Lower leg skin (tissue), 4 donors: ENCODE measurements around the gene ZCCHC24. TPM values are rescaled to one million over a fixed set of nuclear protein-coding genes. Genes with fewer than 3 reads are reported as not detected.

Source experiments
- DNase-seq, 2 donors: peaks; one replicate each; pipeline ENCODE4 v3.0.0-alpha.2; 2019; ENCODE audit warnings: low spot score in 2 of 2
- H3K4me3 ChIP-seq: fragments of 200-600 bp; sonication (generic); 2 replicates; pipeline ENCODE4 v1.5.1; 2017; ENCODE audit warnings: mild to moderate bottlenecking, low read depth; ENCODE audit not compliant: poor library complexity, severe bottlenecking
- POLR2A ChIP-seq, 2 donors: fragments of 450-650 bp; IDR thresholded peaks; one replicate each; pipeline ENCODE4 v1.6.1; 2016 to 2017; ENCODE audit warnings: antibody characterized with exemption in 2 of 2, mild to moderate bottlenecking in 1 of 2, moderate library complexity in 1 of 2
- WGBS, 2 donors: methylation state at CpG; one replicate each; pipeline ENCODE4 v1.1.5; 2018; 5-methylcytosine and 5-hydroxymethylcytosine counted together
- intact Hi-C: fragments of 100-400 bp; cut with DNase I; formaldehyde crosslinking; loops from one replicate; pipeline ENCODE4 v1.15.0; 2023; ENCODE audit warnings: low total_unique reads
- total RNA-seq, 4 donors: library from RNA; depleted of rRNA; stranded (reverse); fragments of >200 nt; gene quantifications; one replicate each; pipeline ENCODE4 v1.1.0, GENCODE V29; 2016
- TF ChIP-seq, protein P1 (sequence below), 3 donors: fragments of 450-650 bp; IDR thresholded peaks; one replicate each; pipeline ENCODE4 v1.5.1; 2016; ENCODE audit warnings: antibody characterized with exemption in 3 of 3, mild to moderate bottlenecking in 3 of 3, moderate library complexity in 2 of 3

The ZCCHC24 gene
- total RNA-seq, 4 donors from 2014 or later, result 9.9 to 16.8 (median 13.1) TPM

DNA sequence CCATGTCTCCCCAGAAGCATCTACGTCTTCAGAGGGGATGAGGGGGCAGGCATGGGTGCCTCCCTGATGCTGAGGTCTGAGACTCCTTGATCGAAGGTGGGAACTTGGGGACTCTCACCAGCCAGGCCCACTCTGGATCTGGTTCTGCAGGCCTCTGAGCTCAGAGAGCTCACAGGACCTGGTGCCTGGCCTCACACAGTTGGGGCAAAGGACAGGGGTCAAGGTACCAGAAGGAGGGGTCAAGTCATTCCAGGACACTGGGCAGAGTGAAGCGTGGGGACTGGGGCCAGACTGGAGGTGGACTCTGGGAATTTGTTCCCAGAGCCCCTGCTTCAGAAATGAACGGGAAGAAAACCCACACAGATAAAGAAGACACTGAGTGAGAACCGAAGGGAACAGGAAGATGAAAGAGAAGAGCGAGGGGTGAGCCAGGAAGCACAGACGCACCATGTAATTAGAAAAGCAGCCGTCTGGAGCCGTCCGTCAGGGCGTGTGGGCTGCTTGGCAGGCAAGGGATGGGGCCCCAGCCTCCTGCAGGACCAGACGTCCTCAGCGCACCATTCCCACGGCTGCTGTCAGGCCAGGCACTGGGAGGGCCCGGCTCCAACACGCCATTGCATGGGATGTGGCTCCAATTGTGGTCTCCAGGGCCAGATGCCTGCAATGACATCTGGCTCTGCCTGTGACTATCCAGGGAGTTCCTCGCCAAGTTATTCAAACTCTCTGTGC, 47.7 kb downstream of the ZCCHC24 start:
- 58 to 71% methylated on average over 17 of the region's 17 CpGs for WGBS, 2 donors

DNA sequence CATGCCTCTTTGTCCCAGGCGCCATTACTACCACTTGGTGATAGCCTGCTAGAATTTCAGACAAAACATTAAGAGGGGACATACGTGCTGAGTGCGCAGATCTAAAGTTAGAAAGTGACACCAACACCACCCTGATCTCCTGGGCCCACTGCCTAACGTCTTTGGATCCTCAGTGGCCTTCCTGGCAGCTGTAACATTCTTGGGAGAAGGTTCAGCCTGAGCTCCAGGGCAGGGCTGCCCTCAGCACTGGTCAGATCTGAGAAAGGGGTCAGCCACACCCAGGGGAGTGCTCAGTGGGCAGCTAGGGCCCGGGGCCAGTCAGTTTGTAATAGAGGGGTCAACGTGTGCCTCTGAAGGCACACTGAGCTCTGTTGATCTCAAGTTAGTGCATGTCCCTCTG, 48.4 kb downstream of the ZCCHC24 start:
- no peak overlapping the region for H3K4me3 ChIP-seq
- intact Hi-C loops, result no loop called here
- DNase-seq, result no peak
- WGBS, 2 donors, result 64 to 68% methylated on average over 6 of the region's 6 CpGs
- TF ChIP-seq, protein P1, sequence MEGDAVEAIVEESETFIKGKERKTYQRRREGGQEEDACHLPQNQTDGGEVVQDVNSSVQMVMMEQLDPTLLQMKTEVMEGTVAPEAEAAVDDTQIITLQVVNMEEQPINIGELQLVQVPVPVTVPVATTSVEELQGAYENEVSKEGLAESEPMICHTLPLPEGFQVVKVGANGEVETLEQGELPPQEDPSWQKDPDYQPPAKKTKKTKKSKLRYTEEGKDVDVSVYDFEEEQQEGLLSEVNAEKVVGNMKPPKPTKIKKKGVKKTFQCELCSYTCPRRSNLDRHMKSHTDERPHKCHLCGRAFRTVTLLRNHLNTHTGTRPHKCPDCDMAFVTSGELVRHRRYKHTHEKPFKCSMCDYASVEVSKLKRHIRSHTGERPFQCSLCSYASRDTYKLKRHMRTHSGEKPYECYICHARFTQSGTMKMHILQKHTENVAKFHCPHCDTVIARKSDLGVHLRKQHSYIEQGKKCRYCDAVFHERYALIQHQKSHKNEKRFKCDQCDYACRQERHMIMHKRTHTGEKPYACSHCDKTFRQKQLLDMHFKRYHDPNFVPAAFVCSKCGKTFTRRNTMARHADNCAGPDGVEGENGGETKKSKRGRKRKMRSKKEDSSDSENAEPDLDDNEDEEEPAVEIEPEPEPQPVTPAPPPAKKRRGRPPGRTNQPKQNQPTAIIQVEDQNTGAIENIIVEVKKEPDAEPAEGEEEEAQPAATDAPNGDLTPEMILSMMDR (IDR thresholded peaks at IDR 0.05), result no peak
- no peak for TF ChIP-seq POLR2A (IDR thresholded peaks at IDR 0.05)

More for the DNA sequence above, 47.7 kb downstream of the ZCCHC24 start:
- TF ChIP-seq POLR2A (IDR thresholded peaks at IDR 0.05), result no peak
- DNase-seq, result no peak
- H3K4me3 ChIP-seq, result no peak overlapping the region
- intact Hi-C loops, result no loop called here

GRCh38 chr10:79396520-79396919, 48.9 kb downstream of the ZCCHC24 start:
- TF ChIP-seq, protein P1 (IDR thresholded peaks at IDR 0.05), result no peak
- no peak for TF ChIP-seq POLR2A (IDR thresholded peaks at IDR 0.05)
- intact Hi-C loops, result no loop called here
- 87 to 89% methylated on average over 5 of the region's 5 CpGs for WGBS, 2 donors
- DNase-seq, result no peak
- H3K4me3 ChIP-seq, result no peak overlapping the region

DNA sequence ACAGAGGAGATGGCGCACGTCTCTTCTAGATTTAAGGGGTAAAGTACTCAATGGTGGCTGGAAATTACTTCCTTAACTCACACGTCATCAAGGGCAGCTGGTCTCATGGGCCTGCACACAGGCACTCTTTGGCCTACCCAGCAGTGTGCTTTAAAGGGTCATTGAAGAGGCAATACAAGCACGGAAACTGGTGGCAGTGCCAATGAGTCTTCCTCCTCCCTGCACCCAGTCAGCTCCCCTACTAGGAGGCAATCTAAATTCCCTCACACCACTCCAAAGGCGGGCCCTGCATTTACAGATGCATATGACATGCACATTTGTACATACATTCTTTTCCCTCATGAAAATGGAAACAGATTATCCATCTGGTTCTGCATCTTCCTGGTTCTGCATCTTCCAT, 50.8 kb downstream of the ZCCHC24 start:
- intact Hi-C loops, result no loop called here
- peak in 1 of 2 donors; percentile 29 for DNase-seq
- TF ChIP-seq, protein P1 (IDR thresholded peaks at IDR 0.05), result no peak
- no peak for TF ChIP-seq POLR2A (IDR thresholded peaks at IDR 0.05)
- WGBS, 2 donors, result 92 to 93% methylated on average over 5 of the region's 5 CpGs
- H3K4me3 ChIP-seq, result no peak overlapping the region

DNA sequence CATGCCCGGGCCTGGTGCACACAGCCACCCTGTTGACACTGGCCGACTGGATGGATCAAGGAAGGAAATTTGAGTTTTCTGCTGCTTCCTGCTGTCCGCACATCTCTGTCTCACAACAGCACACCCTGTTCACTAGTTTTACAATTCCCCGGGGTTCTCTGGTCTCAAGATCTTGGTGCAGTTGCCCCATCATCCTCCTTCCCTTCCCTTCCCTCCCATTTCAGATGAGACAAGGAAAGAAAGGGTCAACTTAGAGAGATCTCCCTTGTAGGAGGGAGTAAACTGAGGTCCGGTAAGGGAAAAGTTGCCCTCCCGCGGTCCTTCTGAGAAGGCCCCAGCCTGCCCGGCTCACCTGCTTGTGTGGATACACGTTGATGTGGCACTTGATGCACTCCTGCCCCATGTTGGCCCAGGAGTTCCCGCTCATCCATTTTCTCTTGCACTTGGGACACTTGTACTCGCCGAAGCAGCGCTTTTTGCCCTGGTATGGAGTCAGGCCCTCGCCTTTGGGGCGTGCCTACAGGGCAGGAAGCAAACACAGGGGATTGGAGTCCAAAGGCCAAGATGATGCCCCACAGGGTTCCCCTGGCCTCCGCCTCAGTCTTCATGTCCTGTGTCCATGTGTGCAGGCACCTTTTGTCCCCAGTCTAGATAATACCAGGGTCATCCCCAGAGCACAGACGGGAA, 51.4 kb downstream of the ZCCHC24 start:
- no peak overlapping the region for H3K4me3 ChIP-seq
- peak in 1 of 2 donors; percentile 64 for DNase-seq
- intact Hi-C loops, result no loop called here
- WGBS, 2 donors, result 96 to 98% methylated on average over 17 of the region's 17 CpGs
- no peak for TF ChIP-seq POLR2A (IDR thresholded peaks at IDR 0.05)
- TF ChIP-seq, protein P1 (IDR thresholded peaks at IDR 0.05), result no peak

DNA sequence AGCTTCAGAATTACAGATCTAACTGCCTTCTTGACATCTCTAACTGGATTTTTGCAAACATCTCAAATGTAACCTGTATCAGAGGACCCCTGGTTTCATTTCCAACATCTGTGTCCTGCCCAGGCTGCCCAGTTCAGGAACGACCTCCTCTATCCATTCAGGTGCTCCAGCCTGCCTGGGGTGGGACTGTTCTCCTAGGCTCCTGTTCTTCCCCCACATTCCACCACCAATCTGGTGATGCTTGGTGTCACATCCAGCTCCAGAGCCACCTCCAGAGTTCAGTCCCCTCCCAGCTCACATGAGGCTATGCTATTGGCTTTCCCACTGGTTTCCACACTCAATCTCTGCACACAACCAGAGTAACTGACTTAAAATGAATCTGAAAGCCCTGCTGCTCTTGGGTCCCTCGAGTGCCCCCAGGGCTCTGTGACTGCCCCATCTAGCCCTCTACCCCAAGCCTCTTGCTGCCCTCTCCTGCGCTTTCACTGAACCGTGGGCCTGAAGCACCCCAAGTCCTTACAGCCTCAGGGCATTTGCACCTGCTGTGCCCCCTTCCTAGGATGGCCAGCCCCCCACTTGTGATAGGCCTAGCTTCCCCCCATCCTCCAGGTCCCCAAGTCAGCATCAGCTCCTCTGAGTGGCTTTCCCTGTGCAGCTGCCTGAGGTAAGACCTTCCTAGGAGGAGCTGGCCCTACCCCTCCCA, 52.1 kb downstream of the ZCCHC24 start:
- 94 to 97% methylated on average over 4 of the region's 4 CpGs for WGBS, 2 donors
- TF ChIP-seq, protein P1 (IDR thresholded peaks at IDR 0.05), result no peak
- no peak for TF ChIP-seq POLR2A (IDR thresholded peaks at IDR 0.05)
- no peak for DNase-seq
- H3K4me3 ChIP-seq, result no peak overlapping the region
- intact Hi-C loops, result no loop called here
